ENCODE measurements around the gene MPDZ.
"Not testable (repeated sequence)": the region's sequence is repeated elsewhere in the genome, so short reads cannot be mapped to it uniquely, and the experiment has no call there.

MPDZ gene

GRCh38 chr9:13224366-13224765, 55.1 kb downstream of the MPDZ start:
- no peak for TF ChIP-seq SPI1 (IDR thresholded peaks at IDR 0.05; ENCODE audit: borderline replicate concordance, low read depth)
- no peak for TF ChIP-seq GABPA (IDR thresholded peaks at IDR 0.05; ENCODE audit: low read depth)
- TF ChIP-seq POLR2AphosphoS5 (IDR thresholded peaks at IDR 0.05; ENCODE audit: low read depth): no peak
- TF ChIP-seq, protein P1, sequence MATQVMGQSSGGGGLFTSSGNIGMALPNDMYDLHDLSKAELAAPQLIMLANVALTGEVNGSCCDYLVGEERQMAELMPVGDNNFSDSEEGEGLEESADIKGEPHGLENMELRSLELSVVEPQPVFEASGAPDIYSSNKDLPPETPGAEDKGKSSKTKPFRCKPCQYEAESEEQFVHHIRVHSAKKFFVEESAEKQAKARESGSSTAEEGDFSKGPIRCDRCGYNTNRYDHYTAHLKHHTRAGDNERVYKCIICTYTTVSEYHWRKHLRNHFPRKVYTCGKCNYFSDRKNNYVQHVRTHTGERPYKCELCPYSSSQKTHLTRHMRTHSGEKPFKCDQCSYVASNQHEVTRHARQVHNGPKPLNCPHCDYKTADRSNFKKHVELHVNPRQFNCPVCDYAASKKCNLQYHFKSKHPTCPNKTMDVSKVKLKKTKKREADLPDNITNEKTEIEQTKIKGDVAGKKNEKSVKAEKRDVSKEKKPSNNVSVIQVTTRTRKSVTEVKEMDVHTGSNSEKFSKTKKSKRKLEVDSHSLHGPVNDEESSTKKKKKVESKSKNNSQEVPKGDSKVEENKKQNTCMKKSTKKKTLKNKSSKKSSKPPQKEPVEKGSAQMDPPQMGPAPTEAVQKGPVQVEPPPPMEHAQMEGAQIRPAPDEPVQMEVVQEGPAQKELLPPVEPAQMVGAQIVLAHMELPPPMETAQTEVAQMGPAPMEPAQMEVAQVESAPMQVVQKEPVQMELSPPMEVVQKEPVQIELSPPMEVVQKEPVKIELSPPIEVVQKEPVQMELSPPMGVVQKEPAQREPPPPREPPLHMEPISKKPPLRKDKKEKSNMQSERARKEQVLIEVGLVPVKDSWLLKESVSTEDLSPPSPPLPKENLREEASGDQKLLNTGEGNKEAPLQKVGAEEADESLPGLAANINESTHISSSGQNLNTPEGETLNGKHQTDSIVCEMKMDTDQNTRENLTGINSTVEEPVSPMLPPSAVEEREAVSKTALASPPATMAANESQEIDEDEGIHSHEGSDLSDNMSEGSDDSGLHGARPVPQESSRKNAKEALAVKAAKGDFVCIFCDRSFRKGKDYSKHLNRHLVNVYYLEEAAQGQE (IDR thresholded peaks at IDR 0.05; ENCODE audit: insufficient replicate concordance, low read depth): no peak
- TF ChIP-seq, protein P2, sequence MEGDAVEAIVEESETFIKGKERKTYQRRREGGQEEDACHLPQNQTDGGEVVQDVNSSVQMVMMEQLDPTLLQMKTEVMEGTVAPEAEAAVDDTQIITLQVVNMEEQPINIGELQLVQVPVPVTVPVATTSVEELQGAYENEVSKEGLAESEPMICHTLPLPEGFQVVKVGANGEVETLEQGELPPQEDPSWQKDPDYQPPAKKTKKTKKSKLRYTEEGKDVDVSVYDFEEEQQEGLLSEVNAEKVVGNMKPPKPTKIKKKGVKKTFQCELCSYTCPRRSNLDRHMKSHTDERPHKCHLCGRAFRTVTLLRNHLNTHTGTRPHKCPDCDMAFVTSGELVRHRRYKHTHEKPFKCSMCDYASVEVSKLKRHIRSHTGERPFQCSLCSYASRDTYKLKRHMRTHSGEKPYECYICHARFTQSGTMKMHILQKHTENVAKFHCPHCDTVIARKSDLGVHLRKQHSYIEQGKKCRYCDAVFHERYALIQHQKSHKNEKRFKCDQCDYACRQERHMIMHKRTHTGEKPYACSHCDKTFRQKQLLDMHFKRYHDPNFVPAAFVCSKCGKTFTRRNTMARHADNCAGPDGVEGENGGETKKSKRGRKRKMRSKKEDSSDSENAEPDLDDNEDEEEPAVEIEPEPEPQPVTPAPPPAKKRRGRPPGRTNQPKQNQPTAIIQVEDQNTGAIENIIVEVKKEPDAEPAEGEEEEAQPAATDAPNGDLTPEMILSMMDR (IDR thresholded peaks at IDR 0.05; ENCODE audit: insufficient read depth, low read length): no peak
- Histone ChIP-seq H3K27ac (replicated peaks) (no peak overlapping the region), H3K4me3 (replicated peaks; ENCODE audit: insufficient read depth, low read length) (no peak overlapping the region), H3K27me3 (ENCODE audit: insufficient read depth, poor library complexity, severe bottlenecking) (no peaks in the 10 kb centered on the region)
- DNase-seq (ENCODE audit: low read depth in 1 of 2, low spot score in 1 of 2): no peak

GRCh38 chr9:13222733-13223132, 56.8 kb downstream of the MPDZ start:
- H3K27me3 ChIP-seq (ENCODE audit: insufficient read depth, poor library complexity, severe bottlenecking); H3K4me3 ChIP-seq (replicated peaks; ENCODE audit: insufficient read depth, low read length); H3K27ac ChIP-seq (replicated peaks); DNase-seq (ENCODE audit: low read depth in 1 of 2, low spot score in 1 of 2): not testable (repeated sequence)

- no peak overlapping the region for H3K27ac ChIP-seq (replicated peaks)
Observed at GRCh38 chr9:13221741-13222140, 57.8 kb downstream of the MPDZ start.

DNA sequence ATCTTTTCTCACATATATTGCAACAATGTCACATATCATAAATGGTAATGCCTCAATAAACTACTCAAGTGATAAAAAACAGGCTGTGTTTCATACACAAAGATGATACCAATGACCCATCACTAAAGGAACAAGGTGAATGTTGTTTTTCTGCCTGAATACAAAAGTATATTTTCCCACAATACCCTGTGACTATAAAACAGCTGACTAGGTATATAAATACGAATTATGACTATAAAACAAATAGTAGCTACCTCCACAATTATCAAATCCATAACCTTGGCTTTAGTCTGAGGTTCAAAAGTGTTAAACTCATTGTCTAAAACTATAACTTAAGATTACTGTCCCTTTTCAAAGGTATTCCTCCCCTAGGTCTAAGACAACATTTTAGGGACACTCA, 58.7 kb downstream of the MPDZ start:
- no peak for DNase-seq (ENCODE audit: low read depth in 1 of 2, low spot score in 1 of 2)
- TF ChIP-seq, protein P1 (IDR thresholded peaks at IDR 0.05; ENCODE audit: insufficient replicate concordance, low read depth): no peak
- TF ChIP-seq POLR2AphosphoS5 (IDR thresholded peaks at IDR 0.05; ENCODE audit: low read depth) (no peak), SPI1 (IDR thresholded peaks at IDR 0.05; ENCODE audit: borderline replicate concordance, low read depth) (no peak), GABPA (IDR thresholded peaks at IDR 0.05; ENCODE audit: low read depth) (no peak)
- TF ChIP-seq, protein P2 (IDR thresholded peaks at IDR 0.05; ENCODE audit: insufficient read depth, low read length): no peak
- Histone ChIP-seq H3K4me3 (replicated peaks; ENCODE audit: insufficient read depth, low read length) (no peak overlapping the region), H3K27me3 (ENCODE audit: insufficient read depth, poor library complexity, severe bottlenecking) (no peaks in the 10 kb centered on the region), H3K27ac (replicated peaks) (no peak overlapping the region)

More at GRCh38 chr9:13221741-13222140, 57.8 kb downstream of the MPDZ start:
- H3K4me3 ChIP-seq (replicated peaks; ENCODE audit: insufficient read depth, low read length): no peak overlapping the region
- no peaks in the 10 kb centered on the region for H3K27me3 ChIP-seq (ENCODE audit: insufficient read depth, poor library complexity, severe bottlenecking)
- DNase-seq (ENCODE audit: low read depth in 1 of 2, low spot score in 1 of 2): no peak
- TF ChIP-seq, protein P2 (IDR thresholded peaks at IDR 0.05; ENCODE audit: insufficient read depth, low read length): no peak
- no peak for TF ChIP-seq POLR2AphosphoS5 (IDR thresholded peaks at IDR 0.05; ENCODE audit: low read depth)
- TF ChIP-seq SPI1 (IDR thresholded peaks at IDR 0.05; ENCODE audit: borderline replicate concordance, low read depth): no peak
- TF ChIP-seq GABPA (IDR thresholded peaks at IDR 0.05; ENCODE audit: low read depth): no peak
- TF ChIP-seq, protein P1 (IDR thresholded peaks at IDR 0.05; ENCODE audit: insufficient replicate concordance, low read depth): no peak

Data from HL-60 (cell line).